Liver (tissue), 9 donors: Measurements from ENCODE around the gene TMEM131. TPM values are rescaled to one million over a fixed set of nuclear protein-coding genes. Genes with fewer than 3 reads are reported as not detected.

Source experiments
- DNase-seq: peaks from one replicate; pipeline ENCODE4 v3.0.0-alpha.2; 2017; ENCODE audit warnings: low spot score
- H3K27ac ChIP-seq, 2 donors: one replicate each; pipeline ENCODE4 v1.7.0; 2013; ENCODE audit warnings: inconsistent platforms in 2 of 2, low read length in 2 of 2, control low read depth in 1 of 2, low read depth in 1 of 2, mild to moderate bottlenecking in 1 of 2
- H3K27me3 ChIP-seq, 4 donors: one replicate each; pipeline versions ENCODE4 v1.6.1 to v1.7.0; 2013; ENCODE audit warnings: low read length in 3 of 4, inconsistent platforms in 1 of 4, mild to moderate bottlenecking in 1 of 4, moderate library complexity in 1 of 4; ENCODE audit not compliant: control insufficient read depth in 4 of 4, insufficient read depth in 4 of 4
- H3K36me3 ChIP-seq, 4 donors: one replicate each; pipeline versions ENCODE4 v1.6.1 to v1.7.0; 2013; ENCODE audit warnings: low read length in 3 of 4, mild to moderate bottlenecking in 3 of 4, low read depth in 1 of 4, moderate library complexity in 1 of 4; ENCODE audit not compliant: control insufficient read depth in 4 of 4, insufficient read depth in 3 of 4
- H3K4me1 ChIP-seq, 4 donors: one replicate each; pipeline versions ENCODE4 v1.6.1 to v1.7.0; 2013; ENCODE audit warnings: low read length in 3 of 4, mild to moderate bottlenecking in 3 of 4, moderate library complexity in 1 of 4; ENCODE audit not compliant: control insufficient read depth in 4 of 4, insufficient read depth in 4 of 4
- H3K4me3 ChIP-seq, 3 donors: one replicate each; pipeline versions ENCODE4 v1.6.1 to v1.7.0; 2013; ENCODE audit warnings: low read length in 3 of 3, control low read depth in 1 of 3, low read depth in 1 of 3, mild to moderate bottlenecking in 1 of 3
- H3K9ac ChIP-seq, 2 donors: one replicate each; pipeline ENCODE4 v1.7.0; 2013; ENCODE audit warnings: low read length in 2 of 2, mild to moderate bottlenecking in 2 of 2, moderate library complexity in 2 of 2, control low read depth in 1 of 2, low read depth in 1 of 2
- H3K9me3 ChIP-seq, 4 donors: one replicate each; pipeline versions ENCODE4 v1.6.1 to v1.7.0; 2013; ENCODE audit warnings: low read length in 3 of 4; ENCODE audit not compliant: control insufficient read depth in 4 of 4
- ATF3 ChIP-seq: IDR thresholded peaks from 2 replicates; pipeline ENCODE4 v1.6.1; 2016; ENCODE audit warnings: antibody characterized with exemption
- CTCF ChIP-seq: fragments of 150-350 bp; IDR thresholded peaks from 2 replicates; pipeline ENCODE4 v1.5.1; 2017; ENCODE audit warnings: improper control_type of control experiment, low read depth, low read length; ENCODE audit not compliant: missing input control
- EGR1 ChIP-seq, 2 donors: IDR thresholded peaks; 2 replicates each; pipeline ENCODE4 v1.6.1; 2016 to 2018; ENCODE audit warnings: antibody characterized with exemption in 2 of 2, low read depth in 2 of 2
- FOXA1 ChIP-seq: IDR thresholded peaks from 2 replicates; pipeline ENCODE4 v1.6.1; 2016; ENCODE audit warnings: antibody characterized with exemption
- FOXA2 ChIP-seq: IDR thresholded peaks from 2 replicates; pipeline ENCODE4 v1.6.1; 2016; ENCODE audit warnings: antibody characterized with exemption
- GABPA ChIP-seq, 2 donors: IDR thresholded peaks in 1 of 2; conservative IDR thresholded peaks in 1 of 2; 2 replicates each; pipeline ENCODE4 v1.6.1; 2016; ENCODE audit warnings: antibody characterized with exemption in 2 of 2, mild to moderate bottlenecking in 1 of 2, moderate library complexity in 1 of 2
- HNF4A ChIP-seq, 2 donors: conservative IDR thresholded peaks; 2 replicates each; pipeline ENCODE4 v1.6.1; 2016; ENCODE audit warnings: antibody characterized with exemption in 2 of 2, mild to moderate bottlenecking in 2 of 2
- HNF4G ChIP-seq: IDR thresholded peaks from 2 replicates; pipeline ENCODE4 v1.6.1; 2016; ENCODE audit warnings: antibody characterized with exemption
- JUND ChIP-seq, 2 donors: IDR thresholded peaks; 2 replicates each; pipeline ENCODE4 v1.6.1; 2016; ENCODE audit warnings: antibody characterized with exemption in 2 of 2
- MAX ChIP-seq: IDR thresholded peaks from 2 replicates; pipeline ENCODE4 v1.6.1; 2016; ENCODE audit warnings: antibody characterized with exemption
- NR2F2 ChIP-seq: IDR thresholded peaks from 2 replicates; pipeline ENCODE4 v1.6.1; 2016; ENCODE audit warnings: antibody characterized with exemption
- RAD21 ChIP-seq, 2 donors: IDR thresholded peaks; 2 replicates each; pipeline ENCODE4 v1.6.1; 2016; ENCODE audit warnings: antibody characterized with exemption in 2 of 2, mild to moderate bottlenecking in 2 of 2
- RXRA ChIP-seq, 2 donors: IDR thresholded peaks; 2 replicates each; pipeline ENCODE4 v1.6.1; 2017 to 2018; ENCODE audit warnings: antibody characterized with exemption in 2 of 2, mild to moderate bottlenecking in 1 of 2
- SP1 ChIP-seq: IDR thresholded peaks from 2 replicates; pipeline ENCODE4 v1.6.1; 2018; ENCODE audit warnings: antibody characterized with exemption, mild to moderate bottlenecking
- TAF1 ChIP-seq: conservative IDR thresholded peaks from 2 replicates; pipeline ENCODE4 v1.6.1; 2016; ENCODE audit warnings: antibody characterized with exemption, mild to moderate bottlenecking
- YY1 ChIP-seq: IDR thresholded peaks from 2 replicates; pipeline ENCODE4 v1.6.1; 2016; ENCODE audit warnings: antibody characterized with exemption, mild to moderate bottlenecking
- ZBTB33 ChIP-seq: IDR thresholded peaks from 2 replicates; pipeline ENCODE4 v1.6.1; 2016; ENCODE audit warnings: antibody characterized with exemption
- WGBS: extraction: QIAGEN DNeasy Blood & Tissue Kit; methylation state at CpG from one replicate; pipeline ENCODE4 v1.1.7; 2013; 5-methylcytosine and 5-hydroxymethylcytosine counted together
- polyA plus RNA-seq, 2 donors: library from polyadenylated mRNA; stranded (reverse) in 1 of 2; unstranded in 1 of 2; fragments of 200-250 nt in 1 of 2; fragments of >200 nt in 1 of 2; fragmentation: Nextera tagmentation in 1 of 2; extraction: Ambion mirVana in 1 of 2; gene quantifications; one replicate each; pipeline versions ENCODE4 v1.2.1 to v1.2.3, GENCODE V29; 2013 to 2015
- total RNA-seq, 2 donors: library from RNA; depleted of rRNA; stranded (reverse); fragments of >200 nt; gene quantifications; one replicate each; pipeline ENCODE4 v1.2.3, GENCODE V29; 2014
- TF ChIP-seq, protein P1 (sequence below): IDR thresholded peaks from 2 replicates; pipeline ENCODE4 v1.6.1; 2016; ENCODE audit warnings: antibody characterized with exemption, mild to moderate bottlenecking
- donor health status: healthy.
- donor health status: healthy.
- donor health status: healthy.
- donor health status: healthy.
- donor health status: healthy.

Gene TMEM131
- total and polyA plus RNA-seq, 4 donors, result 6.1 to 22.8 (median 11.2) TPM

DNA sequence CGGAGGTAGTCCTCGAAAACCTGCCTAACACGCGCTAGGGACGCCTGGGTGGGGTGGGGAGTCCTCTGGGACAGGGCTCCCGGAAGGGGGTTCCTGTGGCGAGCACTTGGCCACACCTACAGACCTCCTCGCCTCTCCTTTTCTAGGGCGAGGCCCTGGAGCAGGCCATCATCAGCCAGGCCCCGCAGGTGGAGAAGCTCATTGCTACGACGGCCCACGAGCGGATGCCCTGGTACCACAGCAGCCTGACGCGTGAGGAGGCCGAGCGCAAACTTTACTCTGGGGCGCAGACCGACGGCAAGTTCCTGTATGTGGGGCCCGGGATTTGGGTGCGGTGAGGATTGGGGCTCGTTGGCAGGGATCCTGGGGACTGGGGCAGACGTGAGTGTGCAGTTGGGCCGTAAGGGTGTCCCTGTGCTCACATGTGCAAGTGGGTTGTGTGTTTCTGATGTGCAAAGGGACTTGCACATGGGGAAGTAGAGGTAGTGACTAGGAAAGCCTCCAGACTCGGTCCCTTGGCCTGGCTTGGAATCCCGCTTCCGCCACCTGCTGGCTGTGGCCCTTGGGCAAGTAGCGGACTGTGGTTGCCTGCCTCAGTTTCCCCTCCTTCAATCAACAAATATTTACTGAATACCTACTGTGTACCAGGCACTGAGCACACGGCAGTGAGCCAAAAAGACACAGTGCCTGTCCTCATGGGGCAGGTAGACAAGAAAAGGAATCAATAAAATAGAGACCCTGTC, 270.6 kb downstream of the TMEM131 start:
- DNase-seq, result no peak
- Histone ChIP-seq H3K36me3 (no peaks in the 10 kb centered on the region), H3K27ac (no peak overlapping the region), H3K27me3 (no peaks in the 10 kb centered on the region), H3K4me3 (no peak overlapping the region), H3K4me1 (no peaks in the 10 kb centered on the region), H3K9me3 (peaks cover 0 to under 1% (median under 1%) of the 10 kb centered on the region in 4 donors), H3K9ac (no peak overlapping the region)
- TF ChIP-seq FOXA1 (no peak), GABPA (IDR thresholded peaks at IDR 0.05 in 1 of 2, conservative IDR thresholded peaks at IDR 0.05 in 1 of 2) (no peak), ATF3 (no peak), MAX (no peak), YY1 (no peak), FOXA2 (no peak), SP1 (no peak), RXRA (IDR thresholded peaks at IDR 0.05) (no peak)
- 90% methylated on average over 31 of the region's 31 CpGs for WGBS

DNA sequence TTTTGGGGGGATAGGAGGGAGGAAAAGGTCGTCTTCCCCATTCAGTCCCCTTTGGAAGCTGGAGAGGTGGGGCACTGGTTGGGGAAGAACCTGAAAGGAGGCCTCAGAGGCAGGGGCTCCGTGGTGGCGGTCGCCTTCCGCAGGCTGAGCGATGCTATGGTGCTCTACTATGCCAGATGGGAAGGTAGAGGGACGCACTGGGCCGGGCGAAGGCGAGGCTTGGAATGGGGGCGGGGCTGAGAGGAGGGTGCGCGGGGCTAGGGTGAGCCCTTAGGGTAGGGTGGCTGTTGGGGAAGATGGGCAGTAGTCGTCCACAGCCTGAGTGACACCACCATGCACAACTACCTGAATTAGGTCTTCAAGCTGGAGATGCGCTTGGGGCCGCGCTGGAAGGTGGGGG, 271.2 kb downstream of the TMEM131 start:
- 64% methylated on average over 17 of the region's 17 CpGs for WGBS
- H3K9me3 ChIP-seq, result no peaks in the 10 kb centered on the region
- no peaks in the 10 kb centered on the region for H3K27me3 ChIP-seq
- no peak overlapping the region for H3K27ac ChIP-seq
- TF ChIP-seq ZBTB33 (no peak), ATF3 (no peak), CTCF (no peak), JUND (IDR thresholded peaks at IDR 0.05) (no peak), FOXA2 (no peak), FOXA1 (no peak), SP1 (no peak), HNF4A (conservative IDR thresholded peaks at IDR 0.05) (no peak), RAD21 (IDR thresholded peaks at IDR 0.05) (no peak), YY1 (no peak), EGR1 (IDR thresholded peaks at IDR 0.05; ENCODE audit: low read depth in 2 of 2) (no peak), GABPA (IDR thresholded peaks at IDR 0.05 in 1 of 2, conservative IDR thresholded peaks at IDR 0.05 in 1 of 2) (no peak), RXRA (IDR thresholded peaks at IDR 0.05) (no peak), NR2F2 (no peak), MAX (no peak), HNF4G (no peak), TAF1 (no peak)
- TF ChIP-seq, protein P1, sequence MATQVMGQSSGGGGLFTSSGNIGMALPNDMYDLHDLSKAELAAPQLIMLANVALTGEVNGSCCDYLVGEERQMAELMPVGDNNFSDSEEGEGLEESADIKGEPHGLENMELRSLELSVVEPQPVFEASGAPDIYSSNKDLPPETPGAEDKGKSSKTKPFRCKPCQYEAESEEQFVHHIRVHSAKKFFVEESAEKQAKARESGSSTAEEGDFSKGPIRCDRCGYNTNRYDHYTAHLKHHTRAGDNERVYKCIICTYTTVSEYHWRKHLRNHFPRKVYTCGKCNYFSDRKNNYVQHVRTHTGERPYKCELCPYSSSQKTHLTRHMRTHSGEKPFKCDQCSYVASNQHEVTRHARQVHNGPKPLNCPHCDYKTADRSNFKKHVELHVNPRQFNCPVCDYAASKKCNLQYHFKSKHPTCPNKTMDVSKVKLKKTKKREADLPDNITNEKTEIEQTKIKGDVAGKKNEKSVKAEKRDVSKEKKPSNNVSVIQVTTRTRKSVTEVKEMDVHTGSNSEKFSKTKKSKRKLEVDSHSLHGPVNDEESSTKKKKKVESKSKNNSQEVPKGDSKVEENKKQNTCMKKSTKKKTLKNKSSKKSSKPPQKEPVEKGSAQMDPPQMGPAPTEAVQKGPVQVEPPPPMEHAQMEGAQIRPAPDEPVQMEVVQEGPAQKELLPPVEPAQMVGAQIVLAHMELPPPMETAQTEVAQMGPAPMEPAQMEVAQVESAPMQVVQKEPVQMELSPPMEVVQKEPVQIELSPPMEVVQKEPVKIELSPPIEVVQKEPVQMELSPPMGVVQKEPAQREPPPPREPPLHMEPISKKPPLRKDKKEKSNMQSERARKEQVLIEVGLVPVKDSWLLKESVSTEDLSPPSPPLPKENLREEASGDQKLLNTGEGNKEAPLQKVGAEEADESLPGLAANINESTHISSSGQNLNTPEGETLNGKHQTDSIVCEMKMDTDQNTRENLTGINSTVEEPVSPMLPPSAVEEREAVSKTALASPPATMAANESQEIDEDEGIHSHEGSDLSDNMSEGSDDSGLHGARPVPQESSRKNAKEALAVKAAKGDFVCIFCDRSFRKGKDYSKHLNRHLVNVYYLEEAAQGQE, result no peak
- no peak overlapping the region for H3K9ac ChIP-seq
- no peaks in the 10 kb centered on the region for H3K36me3 ChIP-seq
- no peaks in the 10 kb centered on the region for H3K4me1 ChIP-seq
- no peak for DNase-seq
- no peak overlapping the region for H3K4me3 ChIP-seq
